ENCODE measurements around the gene INSRR.

INSRR gene

DNA sequence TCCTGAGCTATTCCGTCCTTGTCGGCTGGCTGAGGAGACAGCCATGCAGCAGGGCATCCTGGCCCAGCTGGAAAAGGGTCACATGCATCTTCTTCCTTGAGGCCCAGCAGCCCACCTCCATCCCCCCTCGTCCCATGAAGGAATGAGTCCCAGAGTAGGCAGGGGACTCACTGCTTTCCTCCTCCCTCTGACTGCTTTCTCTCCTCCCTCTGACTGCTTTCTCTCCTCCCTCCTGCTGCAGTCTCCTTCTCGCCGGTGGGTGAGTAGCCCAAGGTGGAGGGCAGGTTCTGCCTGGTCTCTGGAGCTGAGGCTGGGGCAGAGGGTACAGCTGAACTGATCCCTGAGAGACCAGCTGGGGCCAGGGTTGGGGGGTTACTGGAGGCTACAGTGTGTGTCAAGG is 15.2 kb upstream of the INSRR start:
- H3K36me3 Mint-ChIP-seq (ENCODE audit: low read depth): no peaks in the 10 kb centered on the region
- H3K9me3 Mint-ChIP-seq: no peaks in the 10 kb centered on the region
- H3K27ac Mint-ChIP-seq: no peak overlapping the region
- H3K4me1 Mint-ChIP-seq (ENCODE audit: low read depth): no peaks in the 10 kb centered on the region
- no peak overlapping the region for H3K4me3 Mint-ChIP-seq
- H3K27me3 Mint-ChIP-seq: peaks cover 50% of the 10 kb centered on the region
- intact Hi-C loops (cut with micrococcal nuclease): no loop called here

- Mint-ChIP-seq H3K27me3 (peaks cover 50% of the 10 kb centered on the region), H3K9me3 (no peaks in the 10 kb centered on the region), H3K4me1 (ENCODE audit: low read depth) (no peaks in the 10 kb centered on the region), H3K36me3 (ENCODE audit: low read depth) (no peaks in the 10 kb centered on the region), H3K4me3 (no peak overlapping the region), H3K27ac (no peak overlapping the region)
- intact Hi-C loops (cut with micrococcal nuclease): no loop called here
These were observed 14.7 kb upstream of the INSRR start for GRCh38 chr1:156873659-156874058.

GRCh38 chr1:156869455-156869854 is 10.5 kb upstream of the INSRR start:
- no peaks in the 10 kb centered on the region for H3K36me3 Mint-ChIP-seq (ENCODE audit: low read depth)
- no peak overlapping the region for H3K4me3 Mint-ChIP-seq
- no peaks in the 10 kb centered on the region for H3K4me1 Mint-ChIP-seq (ENCODE audit: low read depth)
- no peak overlapping the region for H3K27ac Mint-ChIP-seq
- no peaks in the 10 kb centered on the region for H3K9me3 Mint-ChIP-seq
- intact Hi-C loops (cut with micrococcal nuclease): no loop called here
- H3K27me3 Mint-ChIP-seq: peaks cover 53% of the 10 kb centered on the region

DNA sequence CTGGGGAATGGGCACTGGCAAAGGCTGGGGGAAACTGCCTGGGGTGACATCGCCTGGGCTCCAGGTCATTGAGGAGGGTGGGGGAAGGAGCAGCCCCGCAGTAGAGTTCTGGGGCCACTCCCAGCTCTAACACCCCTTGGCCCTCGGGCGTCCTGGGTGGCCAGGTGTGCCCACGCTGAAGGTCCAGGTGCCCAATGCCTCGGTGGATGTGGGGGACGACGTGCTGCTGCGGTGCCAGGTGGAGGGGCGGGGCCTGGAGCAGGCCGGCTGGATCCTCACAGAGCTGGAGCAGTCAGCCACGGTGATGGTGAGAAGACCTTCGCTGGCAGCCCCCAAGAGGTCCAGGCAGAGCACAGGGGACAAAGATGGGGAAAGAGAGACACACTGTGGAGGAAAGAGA is 9.4 kb upstream of the INSRR start:
- no peak overlapping the region for H3K4me3 Mint-ChIP-seq
- no peaks in the 10 kb centered on the region for H3K9me3 Mint-ChIP-seq
- no peaks in the 10 kb centered on the region for H3K36me3 Mint-ChIP-seq (ENCODE audit: low read depth)
- peaks cover 54% of the 10 kb centered on the region for H3K27me3 Mint-ChIP-seq
- H3K27ac Mint-ChIP-seq: no peak overlapping the region
- intact Hi-C loops (cut with micrococcal nuclease): no loop called here
- no peaks in the 10 kb centered on the region for H3K4me1 Mint-ChIP-seq (ENCODE audit: low read depth)

DNA sequence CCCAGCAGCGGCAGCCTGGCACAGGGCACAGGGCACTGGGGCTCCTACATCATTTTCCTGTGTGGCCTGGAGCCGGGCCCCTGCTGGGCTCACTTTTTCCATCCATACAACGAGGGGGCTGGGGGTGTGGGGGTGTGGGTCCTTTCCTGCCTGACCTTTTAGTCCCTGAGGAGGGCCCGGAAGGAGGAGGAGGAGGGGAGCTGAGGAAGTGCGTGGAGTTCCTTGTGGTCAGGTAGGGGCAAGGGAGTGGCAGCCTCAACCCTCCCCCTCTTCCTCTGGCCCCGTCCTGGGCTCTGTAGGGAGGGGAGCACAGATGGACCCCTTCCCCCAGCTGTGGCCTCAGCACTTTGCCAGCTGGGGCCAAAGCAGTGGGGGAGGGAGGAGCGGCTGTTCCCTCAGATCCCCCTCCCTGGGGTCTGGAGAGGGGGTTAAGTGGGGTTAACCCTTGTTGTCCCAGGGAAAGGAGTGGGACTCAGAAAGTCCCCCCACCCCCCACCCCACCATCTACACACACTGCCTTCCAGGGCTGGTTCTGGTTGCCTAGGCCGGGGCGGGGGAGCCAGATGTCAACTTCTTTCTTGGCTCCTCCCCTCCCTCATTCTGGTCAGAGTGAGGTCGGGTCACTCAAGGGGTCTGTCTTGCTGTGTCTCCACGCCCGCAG is 7.5 kb upstream of the INSRR start:
- Mint-ChIP-seq H3K9me3 (no peaks in the 10 kb centered on the region), H3K27ac (no peak overlapping the region), H3K4me3 (no peak overlapping the region), H3K27me3 (peaks cover 66% of the 10 kb centered on the region), H3K4me1 (ENCODE audit: low read depth) (no peaks in the 10 kb centered on the region), H3K36me3 (ENCODE audit: low read depth) (no peaks in the 10 kb centered on the region)
- intact Hi-C loops (cut with micrococcal nuclease): no loop called here

DNA sequence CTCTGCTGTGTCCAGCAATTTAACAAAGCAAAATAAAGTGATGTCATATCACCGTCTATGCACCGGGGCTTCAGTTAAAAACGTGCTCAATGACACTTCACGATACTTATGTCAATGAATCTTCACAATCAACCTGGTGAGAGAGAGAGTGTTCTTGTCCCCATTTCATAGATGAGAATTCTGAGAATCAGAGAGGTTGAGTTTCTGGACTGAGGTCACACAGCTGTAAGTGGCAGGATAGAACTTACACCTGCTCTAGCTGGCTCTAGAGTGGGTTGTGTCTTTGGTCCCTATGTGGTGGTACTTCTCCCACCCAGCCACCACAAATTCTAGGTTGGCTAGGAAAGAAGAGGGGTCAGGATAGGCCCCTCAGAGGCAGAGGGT is 6.9 kb upstream of the INSRR start:
- intact Hi-C loops (cut with micrococcal nuclease): no loop called here
- Mint-ChIP-seq H3K36me3 (ENCODE audit: low read depth) (no peaks in the 10 kb centered on the region), H3K27me3 (peaks cover 70% of the 10 kb centered on the region), H3K4me1 (ENCODE audit: low read depth) (no peaks in the 10 kb centered on the region), H3K9me3 (no peaks in the 10 kb centered on the region), H3K4me3 (no peak overlapping the region), H3K27ac (no peak overlapping the region)

DNA sequence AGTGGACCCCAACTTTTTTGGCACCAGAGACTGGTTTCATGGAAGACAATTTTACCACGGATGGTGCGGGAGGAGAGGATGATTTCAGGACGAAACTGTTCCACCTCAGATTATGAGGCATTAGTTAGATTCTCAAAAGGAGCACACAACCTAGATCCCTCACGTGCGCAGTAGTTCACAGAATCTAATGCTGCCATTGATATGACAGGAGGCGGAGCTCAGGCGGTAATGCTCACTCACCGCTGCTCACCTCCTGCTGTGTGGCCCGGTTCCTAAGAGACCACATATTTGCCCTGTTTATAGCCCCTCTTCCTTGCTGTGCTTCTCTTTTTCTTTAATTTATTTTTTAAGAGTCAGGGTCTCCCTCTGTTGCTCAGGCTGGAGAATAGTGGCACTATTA is 6.3 kb upstream of the INSRR start:
- Mint-ChIP-seq H3K27ac (no peak overlapping the region), H3K36me3 (ENCODE audit: low read depth) (no peaks in the 10 kb centered on the region), H3K4me1 (ENCODE audit: low read depth) (peaks cover 4% of the 10 kb centered on the region), H3K27me3 (peaks cover 75% of the 10 kb centered on the region), H3K4me3 (no peak overlapping the region), H3K9me3 (no peaks in the 10 kb centered on the region)
- intact Hi-C loops (cut with micrococcal nuclease): no loop called here

DNA sequence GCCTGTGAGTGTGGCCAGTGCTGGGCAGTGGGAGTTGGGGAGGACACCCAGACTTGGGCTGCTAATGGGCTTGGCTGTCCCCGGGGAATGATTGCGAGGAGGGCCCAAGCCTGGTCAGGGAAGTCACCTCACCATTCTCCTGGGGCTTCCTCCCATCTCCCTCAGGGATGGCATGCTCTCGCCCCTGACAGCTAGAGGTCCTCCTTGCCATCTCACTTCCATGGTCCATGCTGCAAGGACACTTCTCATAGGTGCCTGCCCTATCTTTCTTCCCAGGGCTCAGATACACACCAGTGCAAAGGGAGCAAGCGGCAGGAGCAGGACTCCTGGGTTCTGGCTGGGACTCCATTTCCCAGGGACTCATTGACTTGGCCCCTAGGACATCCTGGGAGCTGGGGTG is 5.9 kb upstream of the INSRR start:
- Mint-ChIP-seq H3K27me3 (peaks cover 77% of the 10 kb centered on the region), H3K4me1 (ENCODE audit: low read depth) (peaks cover 9% of the 10 kb centered on the region), H3K27ac (no peak overlapping the region), H3K36me3 (ENCODE audit: low read depth) (no peaks in the 10 kb centered on the region), H3K9me3 (no peaks in the 10 kb centered on the region), H3K4me3 (no peak overlapping the region)
- intact Hi-C loops (cut with micrococcal nuclease): no loop called here

DNA sequence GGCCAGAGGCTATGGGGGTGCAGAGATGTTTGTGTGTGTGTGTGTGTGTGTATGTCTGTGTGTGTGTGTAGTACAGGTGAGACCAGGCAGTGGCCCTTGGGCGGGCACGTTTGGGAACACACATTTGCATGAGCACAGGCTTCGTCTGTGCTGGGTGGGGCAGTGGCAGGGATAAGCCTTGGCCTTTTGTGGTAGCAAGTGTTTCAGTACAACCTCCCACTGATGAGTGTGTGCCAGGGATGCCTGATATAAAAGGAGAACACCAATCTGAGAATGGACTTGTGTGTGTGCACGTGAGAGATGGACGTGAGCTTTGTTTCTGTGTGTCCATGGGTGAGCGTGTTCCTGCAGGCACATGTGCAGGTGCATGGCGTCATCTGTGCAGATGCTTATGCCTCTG is 4.7 kb upstream of the INSRR start:
- Mint-ChIP-seq H3K4me3 (no peak overlapping the region), H3K4me1 (ENCODE audit: low read depth) (peaks cover 18% of the 10 kb centered on the region), H3K27ac (no peak overlapping the region), H3K36me3 (ENCODE audit: low read depth) (no peaks in the 10 kb centered on the region), H3K9me3 (no peaks in the 10 kb centered on the region), H3K27me3 (peaks cover 78% of the 10 kb centered on the region)
- intact Hi-C loops (cut with micrococcal nuclease): no loop called here

DNA sequence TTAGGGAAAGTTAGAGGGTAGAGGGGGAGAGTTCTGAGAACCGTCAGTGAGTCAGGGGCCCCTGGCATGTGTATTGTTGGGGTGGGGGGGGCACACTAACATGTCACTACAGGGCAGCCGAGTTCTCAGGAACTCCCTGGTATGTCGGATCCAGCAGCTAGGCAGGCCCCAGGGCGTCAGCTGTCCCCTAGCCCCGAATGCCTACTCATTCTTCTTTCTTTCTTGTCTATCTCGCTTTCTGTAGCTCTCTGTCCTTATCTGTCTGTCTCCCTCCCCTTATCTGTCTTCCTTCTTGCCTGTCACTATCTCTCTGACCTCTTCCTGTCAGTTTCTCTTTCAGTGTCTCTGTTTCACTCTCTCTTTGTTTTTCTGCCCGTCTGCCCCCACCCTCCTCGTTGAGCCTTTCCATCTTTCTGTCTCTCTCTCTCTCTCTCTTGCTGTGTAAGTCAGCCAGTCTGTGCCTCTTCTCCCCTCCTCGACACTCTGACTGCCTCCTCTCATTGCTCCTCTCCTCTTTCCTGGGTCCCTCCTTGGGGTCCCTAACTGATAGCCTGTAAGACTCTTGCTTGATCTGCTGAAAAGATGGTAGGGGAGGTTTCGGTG is 4.2 kb upstream of the INSRR start:
- Mint-ChIP-seq H3K36me3 (ENCODE audit: low read depth) (no peaks in the 10 kb centered on the region), H3K9me3 (no peaks in the 10 kb centered on the region), H3K4me3 (no peak overlapping the region), H3K4me1 (ENCODE audit: low read depth) (peaks cover 21% of the 10 kb centered on the region), H3K27ac (no peak overlapping the region), H3K27me3 (peaks cover 80% of the 10 kb centered on the region)
- intact Hi-C loops (cut with micrococcal nuclease): no loop called here

DNA sequence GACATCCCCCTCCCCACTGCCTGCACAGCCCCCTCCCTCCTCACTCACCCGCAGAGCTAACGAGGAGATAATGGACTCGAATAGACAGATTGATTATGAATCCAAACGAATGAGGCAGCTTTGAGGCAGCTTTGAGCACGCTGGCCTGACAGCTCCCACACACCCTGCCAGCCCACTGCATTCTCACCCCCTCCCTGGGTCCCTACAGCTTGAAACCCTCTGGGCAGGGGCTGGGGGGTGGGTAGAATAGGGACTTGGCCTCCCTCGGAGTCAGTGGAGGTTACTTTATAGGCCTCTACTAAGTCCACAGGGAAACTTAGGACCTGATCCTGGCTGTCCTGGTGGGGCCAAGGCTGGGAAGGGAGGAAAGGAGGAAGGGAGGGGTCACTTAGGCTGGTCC is 3.7 kb upstream of the INSRR start:
- peaks cover 82% of the 10 kb centered on the region for H3K27me3 Mint-ChIP-seq
- no peak overlapping the region for H3K4me3 Mint-ChIP-seq
- no peaks in the 10 kb centered on the region for H3K36me3 Mint-ChIP-seq (ENCODE audit: low read depth)
- H3K27ac Mint-ChIP-seq: no peak overlapping the region
- H3K4me1 Mint-ChIP-seq (ENCODE audit: low read depth): peaks cover 21% of the 10 kb centered on the region
- H3K9me3 Mint-ChIP-seq: no peaks in the 10 kb centered on the region
- intact Hi-C loops (cut with micrococcal nuclease): no loop called here

DNA sequence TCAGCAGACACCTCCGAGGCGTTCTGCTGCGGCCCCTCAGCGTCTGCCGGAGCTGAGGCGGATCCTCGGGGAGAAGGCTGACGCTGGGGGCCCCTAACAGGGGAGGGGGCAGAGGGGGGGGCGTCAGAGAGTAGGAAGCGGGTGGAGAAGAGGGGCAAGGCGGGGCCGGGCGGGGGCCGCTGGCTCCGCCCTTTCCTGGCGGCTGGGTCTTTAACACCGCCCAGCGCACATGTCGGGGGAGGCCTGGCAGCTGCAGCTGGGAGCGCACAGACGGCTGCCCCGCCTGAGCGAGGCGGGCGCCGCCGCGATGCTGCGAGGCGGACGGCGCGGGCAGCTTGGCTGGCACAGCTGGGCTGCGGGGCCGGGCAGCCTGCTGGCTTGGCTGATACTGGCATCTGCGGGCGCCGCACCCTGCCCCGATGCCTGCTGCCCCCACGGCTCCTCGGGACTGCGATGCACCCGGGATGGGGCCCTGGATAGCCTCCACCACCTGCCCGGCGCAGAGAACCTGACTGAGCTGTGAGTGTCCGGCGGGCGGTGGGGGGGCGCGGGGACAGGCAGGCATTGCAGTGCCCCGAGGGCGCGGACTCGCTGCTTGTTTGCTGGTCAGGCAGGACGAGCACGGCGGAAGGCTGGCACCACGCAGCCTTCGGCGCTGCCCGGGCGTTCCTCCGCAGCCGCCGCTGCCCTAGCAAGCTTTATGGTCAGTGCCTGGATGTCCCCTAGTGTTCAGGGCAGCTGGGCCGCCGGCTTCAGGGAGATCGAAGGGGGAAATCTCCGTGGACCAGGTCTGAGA is 1.9 kb upstream of the INSRR start, which contains the start of gene NTRK1:
Gene NTRK1 (plus strand): TSS at position 238 of the 796 bp plus-strand sequence. CDS start 70 bp downstream, at position 308.
- Mint-ChIP-seq H3K4me1 (ENCODE audit: low read depth) (peaks cover 28% of the 10 kb centered on the region), H3K36me3 (ENCODE audit: low read depth) (no peaks in the 10 kb centered on the region), H3K27me3 (peaks cover 89% of the 10 kb centered on the region), H3K27ac (no peak within 1 kb of the TSS), H3K9me3 (no peaks in the 10 kb centered on the region), H3K4me3 (peak within 1 kb of the TSS; percentile 44)
- intact Hi-C loops (cut with micrococcal nuclease): loop anchor here (2.0 kb wide), 1 partner anchor 64 kb away; no protein-coding TSS in a partner anchor

GRCh38 chr1:156860113-156860627 is 1.3 kb upstream of the INSRR start:
- intact Hi-C loops (cut with micrococcal nuclease): loop anchor here (2.0 kb wide), 1 partner anchor 63 kb away; no protein-coding TSS in a partner anchor

GRCh38 chr1:156859523-156860112 is 701 bp upstream of the INSRR start:
- intact Hi-C loops (cut with micrococcal nuclease): loop anchor here (2.0 kb wide), 2 partner anchors 55 to 63 kb away; no protein-coding TSS in a partner anchor
- H3K4me3 Mint-ChIP-seq: no peak overlapping the region
- H3K36me3 Mint-ChIP-seq (ENCODE audit: low read depth): no peaks in the 10 kb centered on the region
- H3K9me3 Mint-ChIP-seq: no peaks in the 10 kb centered on the region
- H3K27me3 Mint-ChIP-seq: peaks cover 82% of the 10 kb centered on the region
- peaks cover 28% of the 10 kb centered on the region for H3K4me1 Mint-ChIP-seq (ENCODE audit: low read depth)
- no peak overlapping the region for H3K27ac Mint-ChIP-seq

More at GRCh38 chr1:156860113-156860627, 1.3 kb upstream of the INSRR start:
- Mint-ChIP-seq H3K4me3 (peak overlapping the region; percentile 44), H3K9me3 (no peaks in the 10 kb centered on the region), H3K27me3 (peaks cover 84% of the 10 kb centered on the region), H3K4me1 (ENCODE audit: low read depth) (peaks cover 28% of the 10 kb centered on the region), H3K27ac (no peak overlapping the region), H3K36me3 (ENCODE audit: low read depth) (no peaks in the 10 kb centered on the region)

All from dendritic cell treated with granulocyte-macrophage colony-stimulating factor and Interleukin-4, amounts not matched to agents 40 ng/mL and 50 ng/mL, for 4 days (primary cell).